NCI-H446 (cell line): ENCODE data around the gene IL2RA.
"Not testable (repeated sequence)": the region's sequence is repeated elsewhere in the genome, so short reads cannot be mapped to it uniquely, and the experiment has no call there.

Experiments used
- DNase-seq, 2 experiments: peaks; one replicate each; lab custom pipeline; 2025; lab: John Stamatoyannopoulos, UW

Gene IL2RA

GRCh38 chr10:6056411-6057135 is 5.6 kb downstream of the IL2RA start:
- no peak for DNase-seq

- no peak for DNase-seq
Measured at GRCh38 chr10:6055929-6056328, 6.2 kb downstream of the IL2RA start.

GRCh38 chr10:6054884-6055283 is 7.3 kb downstream of the IL2RA start:
- no peak for DNase-seq

- no peak for DNase-seq
Measured at GRCh38 chr10:6053816-6054631, 8.1 kb downstream of the IL2RA start.

- DNase-seq, result no peak
Measured at GRCh38 chr10:6053303-6053702, 8.9 kb downstream of the IL2RA start.

- DNase-seq, result no peak
Measured at GRCh38 chr10:6052247-6053221, 9.6 kb downstream of the IL2RA start.

GRCh38 chr10:6050801-6051445 is 11.2 kb downstream of the IL2RA start:
- no peak for DNase-seq

- DNase-seq, result no peak
Measured at GRCh38 chr10:6049031-6049400, 13.2 kb downstream of the IL2RA start.

- no peak for DNase-seq
Measured at GRCh38 chr10:6048281-6049030, 13.7 kb downstream of the IL2RA start.

- DNase-seq, result no peak
Measured at GRCh38 chr10:6047847-6048246, 14.3 kb downstream of the IL2RA start.

- no peak for DNase-seq
Measured at GRCh38 chr10:6046773-6047611, 15.2 kb downstream of the IL2RA start.

GRCh38 chr10:6045878-6046772 is 16.0 kb downstream of the IL2RA start:
- no peak for DNase-seq

- no peak for DNase-seq
Measured at GRCh38 chr10:6045314-6045848, 16.8 kb downstream of the IL2RA start.

- DNase-seq, result no peak
Measured at GRCh38 chr10:6044751-6045313, 17.3 kb downstream of the IL2RA start.

GRCh38 chr10:6044060-6044459 is 18.1 kb downstream of the IL2RA start:
- DNase-seq, result no peak

GRCh38 chr10:6043377-6043776 is 18.8 kb downstream of the IL2RA start:
- DNase-seq, result not testable (repeated sequence)

- DNase-seq, result no peak
Measured at GRCh38 chr10:6040205-6040604, 22.0 kb downstream of the IL2RA start.

GRCh38 chr10:6039711-6040110 is 22.5 kb downstream of the IL2RA start:
- DNase-seq, result no peak
